HepG2 (cell line): ENCODE results near the gene APPBP2. TPM values are rescaled to one million over a fixed set of nuclear protein-coding genes. Genes with fewer than 3 reads are reported as not detected.
"Not testable (repeated sequence)": the region's sequence is repeated elsewhere in the genome, so short reads cannot be mapped to it uniquely, and the experiment has no call there.

ENCODE experiments used
- ATAC-seq: fragments of 200-7000 bp; cut with Tn5 transposase; 3 replicates; pipeline ENCODE4 v1.9.1; 2020; ENCODE audit warnings: mild to moderate bottlenecking, moderate library complexity
- BruUV-seq: library from RNA; stranded (reverse); fragments of 400-500 nt; replicated peaks from 2 replicates; lab custom pipeline; 2021; lab: Mats Ljungman, UMichigan
- CTCF ChIA-PET: fragments of 300-600 bp; formaldehyde crosslinking; extraction: SDS; loops from one replicate; lab custom pipeline; 2021; ENCODE audit warnings: low total read pairs, inconsistent platforms, low intra/inter-chr PET ratio; lab: Yijun Ruan, JAX
- POLR2A ChIA-PET: fragments of 350-600 bp; sonication (Branson Sonifier 250); formaldehyde crosslinking; loops from one replicate; lab custom pipeline; 2020; ENCODE audit warnings: antibody characterized with exemption, inconsistent platforms; lab: Yijun Ruan, JAX
- DNase-seq: peaks from one replicate; pipeline ENCODE4 v3.0.0-alpha.2; 2015; ENCODE audit warnings: low spot score
- FAIRE-seq: peaks from 3 replicates; lab custom pipeline; 2011; peaks lifted over from hg19 to GRCh38; lab: Jason Lieb, UNC
- H2AFZ ChIP-seq: one replicate; pipeline ENCODE4 v1.6.1; 2011; ENCODE audit warnings: low read length, inconsistent platforms
- H3K27ac ChIP-seq: fragments of 300-600 bp; 3 replicates; pipeline ENCODE4 v1.8.0; 2011; ENCODE audit warnings: mixed run types, mild to moderate bottlenecking, mixed read lengths, low read length, inconsistent platforms; ENCODE audit not compliant: insufficient read depth; ENCODE audit errors: extremely low read length
- H3K27me3 ChIP-seq, 2 experiments: fragments of 200-600 bp in 1 of 2; 2 replicates in 1 of 2; 3 replicates in 1 of 2; pipeline versions ENCODE4 v1.6.0 to v1.8.0; 2011; ENCODE audit warnings: low read length in 2 of 2, mild to moderate bottlenecking in 2 of 2, moderate library complexity in 2 of 2, inconsistent platforms in 1 of 2; ENCODE audit not compliant: insufficient read depth in 2 of 2, control insufficient read depth in 1 of 2
- H3K36me3 ChIP-seq, 2 experiments: fragments of 200-600 bp in 1 of 2; replicated peaks in 1 of 2; 2 replicates in 1 of 2; 3 replicates in 1 of 2; pipeline versions ENCODE4 v1.5.1 to v1.8.0; 2011; ENCODE audit warnings: low read length in 2 of 2, inconsistent platforms in 1 of 2; ENCODE audit not compliant: insufficient read depth in 2 of 2, control insufficient read depth in 1 of 2
- H3K4me1 ChIP-seq: 2 replicates; pipeline ENCODE4 v1.5.1; 2012; ENCODE audit warnings: low read length, inconsistent platforms; ENCODE audit not compliant: insufficient read depth
- H3K4me2 ChIP-seq: 2 replicates; pipeline ENCODE4 v1.6.0; 2011; ENCODE audit warnings: low read depth, low read length, inconsistent platforms
- H3K4me3 ChIP-seq, 3 experiments: fragments of 200-600 bp in 1 of 3; sonication (generic), shearing (Covaris generic) in 1 of 3; replicated peaks in 1 of 3; 2 replicates each; pipeline ENCODE4 v1.5.1; 2011 to 2016; ENCODE audit warnings: low read length in 3 of 3, inconsistent platforms in 2 of 3, low read depth in 2 of 3, mild to moderate bottlenecking in 2 of 3, control low read depth in 1 of 3, mixed read lengths in 1 of 3; ENCODE audit not compliant: insufficient read depth in 1 of 3
- H3K79me2 ChIP-seq: one replicate; pipeline ENCODE4 v1.6.1; 2011; ENCODE audit warnings: low read length, inconsistent platforms; ENCODE audit not compliant: insufficient read depth
- H3K9ac ChIP-seq: 2 replicates; pipeline ENCODE4 v1.6.0; 2011; ENCODE audit warnings: mild to moderate bottlenecking, low read depth, low read length, inconsistent platforms; ENCODE audit not compliant: insufficient read depth
- H3K9me3 ChIP-seq: 2 replicates; pipeline ENCODE4 v1.5.1; 2012; ENCODE audit warnings: mild to moderate bottlenecking, low read length
- H4K20me1 ChIP-seq: 2 replicates; pipeline ENCODE4 v1.6.0; 2011; ENCODE audit warnings: inconsistent platforms, mild to moderate bottlenecking, low read length, moderate library complexity; ENCODE audit not compliant: insufficient read depth
- ZBTB40 ChIP-seq, 2 experiments: fragments of 450-650 bp in 1 of 2; sonication (generic) in 1 of 2; formaldehyde crosslinking in 1 of 2; IDR thresholded peaks; 2 replicates each; pipeline versions ENCODE4 v1.6.1 to v1.8.0; 2016 to 2022; ENCODE audit warnings: antibody characterized with exemption in 1 of 2, mild to moderate bottlenecking in 1 of 2, missing genetic modification reagents in 1 of 2
- WGBS: methylation state at CpG from one replicate; pipeline ENCODE4 v1.1.6; 2017; ENCODE audit warnings: low lambda C conversion rate; 5-methylcytosine and 5-hydroxymethylcytosine counted together
- in situ Hi-C: cut with HindIII; loops from 2 replicates; pipeline ENCODE4 v1.10.0; 2017; ENCODE audit warnings: low pct_unique_long_range_greater_than_20kb; ENCODE audit not compliant: extremely low pct_ligation_motif_present
- intact Hi-C: fragments of 100-400 bp; cut with micrococcal nuclease; formaldehyde crosslinking; loops from one replicate; pipeline ENCODE4 v1.10.0; 2022; ENCODE audit not compliant: unreplicated experiment
- polyA plus RNA-seq, 8 experiments: library from polyadenylated mRNA; depleted of rRNA in 3 of 8; stranded (reverse) in 7 of 8; unstranded in 1 of 8; fragments of >200 nt; fragmentation: Illumina TruSeq in 4 of 8; extraction: Trizol in 4 of 8; gene quantifications; 2 replicates each; pipeline versions ENCODE4 v1.2.1 to v1.2.3, GENCODE V29; 2011 to 2016; ENCODE audit warnings: low read depth in 4 of 8, missing spikeins in 1 of 8, mixed read lengths in 1 of 8; ENCODE audit not compliant: insufficient read depth in 1 of 8
- total RNA-seq, 5 experiments: library from RNA; depleted of rRNA; stranded (reverse); fragments of >200 nt; fragmentation: Illumina TruSeq; extraction: Trizol; gene quantifications; 2 replicates each; pipeline ENCODE4 v1.2.3, GENCODE V29; 2016; ENCODE audit warnings: low read depth in 1 of 5

APPBP2 gene
- total and polyA plus RNA-seq, 2 of the 13 experiments (the other 11 are each of a cell fraction or from before 2014, with no cell fraction given): 17.5 to 45.8 TPM

- TF ChIP-seq ZBTB40 (IDR thresholded peaks at IDR 0.05) (no peak), ZBTB40 (CRISPR knock-in tag; IDR thresholded peaks at IDR 0.05) (peak; percentile 54; the same call in 1 of the 2 replicates)
Observed at GRCh38 chr17:60421273-60422161, 104.5 kb downstream of the APPBP2 start (continued).

GRCh38 chr17:60419875-60420274 lies 106.2 kb downstream of the APPBP2 start:
- in situ Hi-C loops, H3K27ac ChIP-seq, H3K4me2 ChIP-seq, H3K9me3 ChIP-seq, H3K79me2 ChIP-seq, H4K20me1 ChIP-seq, DNase-seq, H3K9ac ChIP-seq, BruUV-seq, ATAC-seq, H3K4me3 ChIP-seq, FAIRE-seq, H2AFZ ChIP-seq, POLR2A ChIA-PET, H3K36me3 ChIP-seq: not testable (repeated sequence)
- CTCF ChIA-PET: interaction anchor here (2.6 kb wide), 1 partner anchor 16 kb away, joined by 12 read pairs; no protein-coding TSS in a partner anchor
- H3K27me3 ChIP-seq: peaks cover 3 to 15% of the 10 kb centered on the region in 2 experiments; a peak in 4 of 5 replicates
- 74% methylated on average over 7 of the region's 7 CpGs for WGBS
- intact Hi-C loops: loop anchor here (2.0 kb wide), 2 partner anchors 17 to 219 kb away; no protein-coding TSS in a partner anchor
- peaks cover 12% of the 10 kb centered on the region; the same call in 1 of the 2 replicates for H3K4me1 ChIP-seq

- WGBS: 61% methylated on average over 4 of the region's 4 CpGs
- H3K4me3 ChIP-seq, intact Hi-C loops, BruUV-seq, H3K27ac ChIP-seq, DNase-seq, H2AFZ ChIP-seq, H3K79me2 ChIP-seq, H3K36me3 ChIP-seq, H3K9ac ChIP-seq, ATAC-seq, FAIRE-seq, in situ Hi-C loops, POLR2A ChIA-PET, CTCF ChIA-PET, H3K9me3 ChIP-seq, H4K20me1 ChIP-seq, H3K4me2 ChIP-seq: not testable (repeated sequence)
- Histone ChIP-seq H3K27me3 (peaks cover 3 to 15% of the 10 kb centered on the region in 2 experiments; a peak in 3 of 5 replicates), H3K4me1 (peaks cover 12% of the 10 kb centered on the region; the same call in 1 of the 2 replicates)
Observed at GRCh38 chr17:60419003-60419402, 107.0 kb downstream of the APPBP2 start.
